ENCODE data around the gene ZNF132. TPM values are rescaled to one million over a fixed set of nuclear protein-coding genes. Genes with fewer than 3 reads are reported as not detected.

ZNF132 gene
- total and polyA plus RNA-seq, 9 of the 15 experiments (the other 6 are each of a cell fraction or from before 2014, with no cell fraction given): 0.03 to 0.42 (median 0.10) TPM; not detected in 5

GRCh38 chr19:58386576-58387337 lies 53.2 kb downstream of the ZNF132 start, which contains the start of gene RPS5 (continued):
- TF ChIP-seq BCL6 (CRISPR knock-in tag; IDR thresholded peaks at IDR 0.05): no peak
- no peak for TF ChIP-seq ELK1 (CRISPR knock-in tag; IDR thresholded peaks at IDR 0.05)
- TF ChIP-seq ATF2 (CRISPR knock-in tag; IDR thresholded peaks at IDR 0.05): no peak
- TF ChIP-seq ZC3H8 (IDR thresholded peaks at IDR 0.05): no peak
- no peak for TF ChIP-seq CBX8 (IDR thresholded peaks at IDR 0.05; ENCODE audit: borderline replicate concordance, extremely low read depth, low read depth, low read length, poor library complexity, severe bottlenecking)
- TF ChIP-seq, protein P1, sequence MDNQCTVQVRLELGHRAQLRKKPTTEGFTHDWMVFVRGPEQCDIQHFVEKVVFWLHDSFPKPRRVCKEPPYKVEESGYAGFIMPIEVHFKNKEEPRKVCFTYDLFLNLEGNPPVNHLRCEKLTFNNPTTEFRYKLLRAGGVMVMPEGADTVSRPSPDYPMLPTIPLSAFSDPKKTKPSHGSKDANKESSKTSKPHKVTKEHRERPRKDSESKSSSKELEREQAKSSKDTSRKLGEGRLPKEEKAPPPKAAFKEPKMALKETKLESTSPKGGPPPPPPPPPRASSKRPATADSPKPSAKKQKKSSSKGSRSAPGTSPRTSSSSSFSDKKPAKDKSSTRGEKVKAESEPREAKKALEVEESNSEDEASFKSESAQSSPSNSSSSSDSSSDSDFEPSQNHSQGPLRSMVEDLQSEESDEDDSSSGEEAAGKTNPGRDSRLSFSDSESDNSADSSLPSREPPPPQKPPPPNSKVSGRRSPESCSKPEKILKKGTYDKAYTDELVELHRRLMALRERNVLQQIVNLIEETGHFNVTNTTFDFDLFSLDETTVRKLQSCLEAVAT (IDR thresholded peaks at IDR 0.05): peak; percentile 63 to 74; a peak in 1 of 4 replicates
- TF ChIP-seq ZNF282 (CRISPR knock-in tag; IDR thresholded peaks at IDR 0.05): no peak
- TF ChIP-seq HNRNPH1 (optimal IDR thresholded peaks at IDR 0.05; ENCODE audit: low read depth, low read length): no peak
- peak; percentile 86 for TF ChIP-seq C11orf30 (IDR thresholded peaks at IDR 0.05; ENCODE audit: low read depth)
- TF ChIP-seq ZBTB34 (CRISPR knock-in tag; IDR thresholded peaks at IDR 0.05): no peak
- no peak for TF ChIP-seq EHMT2 (IDR thresholded peaks at IDR 0.05)
- TF ChIP-seq ZNF592 (IDR thresholded peaks at IDR 0.05): peak; percentile 94
- peak; percentile 95 for TF ChIP-seq MAX (CRISPR knock-in tag; IDR thresholded peaks at IDR 0.05)
- TF ChIP-seq HEY1 (CRISPR knock-in tag; IDR thresholded peaks at IDR 0.05; ENCODE audit: borderline replicate concordance): no peak
- no peak for TF ChIP-seq THRA (IDR thresholded peaks at IDR 0.05)

Data from K562 (cell line).